LHCN-M2 (cell line): ENCODE measurements around the gene SPEN. TPM values are rescaled to one million over a fixed set of nuclear protein-coding genes. Genes with fewer than 3 reads are reported as not detected.
A peak's percentile ranks its signal among the peaks of the same experiment; 100 is the strongest.
"Not testable (repeated sequence)": the region's sequence is repeated elsewhere in the genome, so short reads cannot be mapped to it uniquely, and the experiment has no call there.

Experiments used
- DNase-seq: peaks from one replicate; pipeline ENCODE4 v3.0.0-alpha.2; 2012; ENCODE audit warnings: low read depth
- polyA plus RNA-seq: library from polyadenylated mRNA; unstranded; fragments of >200 nt; gene quantifications from one replicate; pipeline ENCODE4 v1.2.1, GENCODE V29; 2012; ENCODE audit warnings: missing spikeins
- total RNA-seq: library from RNA; depleted of rRNA; stranded (reverse); fragments of >200 nt; gene quantifications from 2 replicates; pipeline ENCODE4 v1.2.3, GENCODE V29; 2014; rRNA removed

Gene SPEN
- 7.6 and 7.7 TPM in 2 replicates for total RNA-seq
- polyA plus RNA-seq, result 10.8 TPM

- DNase-seq, result peak; percentile 97
Observed at GRCh38 chr1:15847100-15847892, at the start of gene SPEN. Gene SPEN (plus strand): TSS chr1:15847707. CDS start chr1:15848068, 361 bp downstream.

GRCh38 chr1:15799004-15799867 is 48.3 kb upstream of the SPEN start:
- DNase-seq, result peak; percentile 98

GRCh38 chr1:15799928-15800835 is 47.3 kb upstream of the SPEN start:
- peak; percentile 64 for DNase-seq

GRCh38 chr1:15802234-15802965 is 45.1 kb upstream of the SPEN start:
- no peak for DNase-seq

GRCh38 chr1:15803380-15803779 is 44.1 kb upstream of the SPEN start:
- DNase-seq, result no peak

- DNase-seq, result no peak
Observed at GRCh38 chr1:15804060-15804459, 43.4 kb upstream of the SPEN start.

- no peak for DNase-seq
Observed at GRCh38 chr1:15807121-15807520, 40.4 kb upstream of the SPEN start.

- DNase-seq, result not testable (repeated sequence)
Observed at GRCh38 chr1:15807549-15807948, 40.0 kb upstream of the SPEN start, which contains the start of gene UQCRHL. Gene UQCRHL (minus strand): TSS chr1:15807649. CDS start chr1:15807649, 0 bp downstream.

GRCh38 chr1:15808955-15809354 is 38.6 kb upstream of the SPEN start:
- DNase-seq, result no peak

- DNase-seq, result no peak
Observed at GRCh38 chr1:15810073-15810472, 37.4 kb upstream of the SPEN start.

GRCh38 chr1:15816674-15817073 is 30.8 kb upstream of the SPEN start:
- DNase-seq, result no peak

- DNase-seq, result no peak
Observed at GRCh38 chr1:15820478-15820877, 27.0 kb upstream of the SPEN start.

GRCh38 chr1:15825800-15826199 is 21.7 kb upstream of the SPEN start:
- no peak for DNase-seq

- DNase-seq, result no peak
Observed at GRCh38 chr1:15826810-15827507, 20.5 kb upstream of the SPEN start.

GRCh38 chr1:15827567-15827966 is 19.9 kb upstream of the SPEN start:
- not testable (repeated sequence) for DNase-seq

GRCh38 chr1:15828931-15829330 is 18.6 kb upstream of the SPEN start:
- not testable (repeated sequence) for DNase-seq

GRCh38 chr1:15830258-15830657 is 17.2 kb upstream of the SPEN start:
- DNase-seq, result no peak

GRCh38 chr1:15833069-15833679 is 14.3 kb upstream of the SPEN start:
- DNase-seq, result peak; percentile 76

- DNase-seq, result no peak
Observed at GRCh38 chr1:15833842-15834405, 13.6 kb upstream of the SPEN start.
